Ishikawa (cell line): ENCODE data around the gene OPRL1.

Source experiments
- EGR1 ChIP-seq: IDR thresholded peaks from 2 replicates; pipeline ENCODE4 v1.6.1; 2012
- EP300 ChIP-seq: IDR thresholded peaks from 2 replicates; pipeline ENCODE4 v1.6.1; 2012; ENCODE audit warnings: borderline replicate concordance
- TAF1 ChIP-seq: IDR thresholded peaks from 2 replicates; pipeline ENCODE4 v1.6.1; 2012; ENCODE audit warnings: low read depth, mild to moderate bottlenecking
- TEAD4 ChIP-seq: IDR thresholded peaks from 2 replicates; pipeline ENCODE4 v1.6.1; 2012
- ZBTB7A ChIP-seq: IDR thresholded peaks from 2 replicates; pipeline ENCODE4 v1.6.1; 2012; ENCODE audit warnings: low read depth
- TF ChIP-seq, protein P1 (sequence below): IDR thresholded peaks from 2 replicates; pipeline ENCODE4 v1.6.1; 2012
- TF ChIP-seq, protein P2 (sequence below): IDR thresholded peaks from 2 replicates; pipeline ENCODE4 v1.6.1; 2012; ENCODE audit warnings: low read depth, mild to moderate bottlenecking

DNA sequence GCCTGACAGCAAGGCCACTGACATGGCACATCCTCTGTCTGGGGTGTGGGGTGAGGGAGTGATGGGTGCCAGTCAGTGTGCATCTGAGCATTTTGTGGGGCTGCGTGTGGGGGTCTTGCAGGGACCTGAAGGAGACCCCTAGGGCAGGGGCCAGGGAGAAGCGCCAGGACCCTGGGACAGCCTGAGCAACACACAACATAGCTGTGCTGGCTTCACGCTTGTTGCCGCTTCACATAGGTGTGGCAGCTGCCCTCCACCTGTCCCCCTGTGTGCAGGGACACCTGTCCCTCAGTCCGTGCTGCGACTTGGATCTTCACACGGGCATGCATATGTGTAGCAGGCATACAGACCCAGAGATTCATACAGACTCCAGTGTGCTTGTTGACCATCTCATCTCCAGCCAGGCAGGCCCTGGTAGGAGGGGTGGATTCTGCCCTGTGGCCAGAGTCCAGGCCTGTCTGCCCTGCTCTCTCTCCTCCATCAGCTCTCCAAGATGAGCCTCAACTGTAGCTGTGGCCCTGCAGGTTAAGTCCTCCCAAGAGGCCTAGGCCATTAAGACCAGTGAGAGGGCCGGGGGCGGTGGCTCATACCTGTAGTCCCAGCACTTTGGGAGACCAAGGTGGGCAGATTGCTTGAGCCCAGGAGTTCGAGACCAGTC, 30.7 kb downstream of the OPRL1 start:
- TF ChIP-seq EP300 (no peak), ZBTB7A (no peak), TAF1 (no peak), EGR1 (no peak), TEAD4 (no peak)
- TF ChIP-seq, protein P1, sequence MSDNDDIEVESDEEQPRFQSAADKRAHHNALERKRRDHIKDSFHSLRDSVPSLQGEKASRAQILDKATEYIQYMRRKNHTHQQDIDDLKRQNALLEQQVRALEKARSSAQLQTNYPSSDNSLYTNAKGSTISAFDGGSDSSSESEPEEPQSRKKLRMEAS, result no peak
- TF ChIP-seq, protein P2, sequence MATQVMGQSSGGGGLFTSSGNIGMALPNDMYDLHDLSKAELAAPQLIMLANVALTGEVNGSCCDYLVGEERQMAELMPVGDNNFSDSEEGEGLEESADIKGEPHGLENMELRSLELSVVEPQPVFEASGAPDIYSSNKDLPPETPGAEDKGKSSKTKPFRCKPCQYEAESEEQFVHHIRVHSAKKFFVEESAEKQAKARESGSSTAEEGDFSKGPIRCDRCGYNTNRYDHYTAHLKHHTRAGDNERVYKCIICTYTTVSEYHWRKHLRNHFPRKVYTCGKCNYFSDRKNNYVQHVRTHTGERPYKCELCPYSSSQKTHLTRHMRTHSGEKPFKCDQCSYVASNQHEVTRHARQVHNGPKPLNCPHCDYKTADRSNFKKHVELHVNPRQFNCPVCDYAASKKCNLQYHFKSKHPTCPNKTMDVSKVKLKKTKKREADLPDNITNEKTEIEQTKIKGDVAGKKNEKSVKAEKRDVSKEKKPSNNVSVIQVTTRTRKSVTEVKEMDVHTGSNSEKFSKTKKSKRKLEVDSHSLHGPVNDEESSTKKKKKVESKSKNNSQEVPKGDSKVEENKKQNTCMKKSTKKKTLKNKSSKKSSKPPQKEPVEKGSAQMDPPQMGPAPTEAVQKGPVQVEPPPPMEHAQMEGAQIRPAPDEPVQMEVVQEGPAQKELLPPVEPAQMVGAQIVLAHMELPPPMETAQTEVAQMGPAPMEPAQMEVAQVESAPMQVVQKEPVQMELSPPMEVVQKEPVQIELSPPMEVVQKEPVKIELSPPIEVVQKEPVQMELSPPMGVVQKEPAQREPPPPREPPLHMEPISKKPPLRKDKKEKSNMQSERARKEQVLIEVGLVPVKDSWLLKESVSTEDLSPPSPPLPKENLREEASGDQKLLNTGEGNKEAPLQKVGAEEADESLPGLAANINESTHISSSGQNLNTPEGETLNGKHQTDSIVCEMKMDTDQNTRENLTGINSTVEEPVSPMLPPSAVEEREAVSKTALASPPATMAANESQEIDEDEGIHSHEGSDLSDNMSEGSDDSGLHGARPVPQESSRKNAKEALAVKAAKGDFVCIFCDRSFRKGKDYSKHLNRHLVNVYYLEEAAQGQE, result no peak
